ENCODE measurements around the gene ADH5.

GRCh38 chr4:99120501-99120900 is 31.9 kb upstream of the ADH5 start:
- TF ChIP-seq POLR2AphosphoS5 (IDR thresholded peaks at IDR 0.05; ENCODE audit: control insufficient read depth, insufficient read depth, low read depth, low read length) (no peak), DPF2 (IDR thresholded peaks at IDR 0.05) (no peak), CTCF (IDR thresholded peaks at IDR 0.05 in 2 of 3, conservative IDR thresholded peaks at IDR 0.05 in 1 of 3; ENCODE audit: insufficient read depth in 2 of 3, low read depth in 1 of 3, low read length in 3 of 3) (no peak)
